B cell (primary cell): Measurements from ENCODE around the gene SPACA4. TPM values are rescaled to one million over a fixed set of nuclear protein-coding genes. Genes with fewer than 3 reads are reported as not detected.

Source experiments
- ATAC-seq: fragments of 200-7000 bp; cut with Tn5 transposase; one replicate; pipeline ENCODE4 v1.10.0; 2021; ENCODE audit warnings: low read depth, mild to moderate bottlenecking, moderate number of reproducible peaks, moderate library complexity
- CTCF ChIA-PET: fragments of 350-600 bp; sonication (Branson Sonifier 250); formaldehyde crosslinking; loops from one replicate; lab custom pipeline; 2021; ENCODE audit warnings: antibody characterized with exemption, inconsistent platforms; lab: Charles Lee
- POLR2A ChIA-PET: fragments of 350-600 bp; sonication (Branson Sonifier 250); formaldehyde crosslinking; loops from one replicate; lab custom pipeline; 2021; ENCODE audit warnings: antibody characterized with exemption; lab: Charles Lee
- DNase-seq: peaks from one replicate; pipeline ENCODE4 v3.0.0; 2013
- H2AFZ ChIP-seq: 2 replicates; pipeline ENCODE4 v1.6.1; 2012; ENCODE audit warnings: mild to moderate bottlenecking, low read depth, low read length; ENCODE audit not compliant: insufficient read depth, poor library complexity, severe bottlenecking
- H3K27ac ChIP-seq, 2 donors: 1 replicate in 1 of 2; 2 replicates in 1 of 2; pipeline ENCODE4 v1.5.1; 2012 to 2013; ENCODE audit warnings: low read length in 2 of 2, mild to moderate bottlenecking in 2 of 2, moderate library complexity in 1 of 2
- H3K27me3 ChIP-seq, 4 experiments: fragments of 200-600 bp in 1 of 4; sonication (generic) in 1 of 4; replicated peaks in 1 of 4; 1 replicate in 2 of 4; 2 replicates in 2 of 4; pipeline versions ENCODE4 v1.6.1 to v1.7.0; 2013 to 2016; ENCODE audit warnings: low read length in 3 of 4, mild to moderate bottlenecking in 2 of 4, mixed read lengths in 1 of 4, moderate library complexity in 1 of 4; ENCODE audit not compliant: insufficient read depth in 4 of 4, control insufficient read depth in 3 of 4; ENCODE audit errors: control extremely low read depth in 1 of 4
- H3K36me3 ChIP-seq, 2 experiments: replicated peaks in 1 of 2; 1 replicate in 1 of 2; 2 replicates in 1 of 2; pipeline versions ENCODE4 v1.6.1 to v1.7.1; 2013; ENCODE audit warnings: low read length in 1 of 2; ENCODE audit not compliant: insufficient read depth in 2 of 2, control insufficient read depth in 1 of 2; ENCODE audit errors: control extremely low read depth in 1 of 2, extremely low read depth in 1 of 2
- H3K4me1 ChIP-seq, 2 donors: fragments of 200-600 bp in 1 of 2; sonication (generic) in 1 of 2; 1 replicate in 1 of 2; 2 replicates in 1 of 2; pipeline versions ENCODE4 v1.5.1 to v1.6.1; 2013 to 2017; ENCODE audit warnings: low read length in 2 of 2; ENCODE audit not compliant: control insufficient read depth in 2 of 2, insufficient read depth in 2 of 2
- H3K4me2 ChIP-seq: replicated peaks from 2 replicates; pipeline ENCODE3; 2012; ENCODE audit warnings: mild to moderate bottlenecking, low read depth, low read length; ENCODE audit not compliant: poor library complexity, severe bottlenecking
- H3K4me3 ChIP-seq, 5 experiments: fragments of 200-600 bp in 1 of 5; sonication (generic) in 1 of 5; 1 replicate in 3 of 5; 2 replicates in 2 of 5; pipeline versions ENCODE4 v1.5.1 to v1.7.0; 2011 to 2016; ENCODE audit warnings: low read length in 4 of 5, mild to moderate bottlenecking in 4 of 5, low read depth in 2 of 5, control low read depth in 1 of 5, moderate library complexity in 1 of 5; ENCODE audit not compliant: insufficient read depth in 1 of 5; ENCODE audit errors: control extremely low read depth in 1 of 5, extremely low read depth in 1 of 5
- H3K79me2 ChIP-seq: fragments of 200-600 bp; sonication (generic); one replicate; pipeline ENCODE4 v1.6.0; 2016; ENCODE audit warnings: low read length; ENCODE audit not compliant: control insufficient read depth, insufficient read depth
- H3K9ac ChIP-seq: fragments of 200-600 bp; sonication (generic); 2 replicates; pipeline ENCODE4 v1.6.1; 2017; ENCODE audit warnings: mild to moderate bottlenecking, low read length, moderate library complexity
- H3K9me3 ChIP-seq, 3 donors: one replicate each; pipeline versions ENCODE4 v1.6.1 to v1.7.1; 2013; ENCODE audit warnings: low read length in 2 of 3; ENCODE audit not compliant: control insufficient read depth in 2 of 3, insufficient read depth in 1 of 3; ENCODE audit errors: control extremely low read depth in 1 of 3
- H4K20me1 ChIP-seq: 2 replicates; pipeline ENCODE4 v1.6.0; 2012; ENCODE audit warnings: mild to moderate bottlenecking, low read length; ENCODE audit not compliant: insufficient read depth, control insufficient read depth, poor library complexity, severe bottlenecking
- H3K27ac Mint-ChIP-seq: one replicate; pipeline ENCODE4 v1.8.0; 2021; ENCODE audit warnings: mixed read lengths
- H3K27me3 Mint-ChIP-seq: one replicate; pipeline ENCODE4 v1.8.0; 2021; ENCODE audit warnings: mixed read lengths
- H3K4me1 Mint-ChIP-seq: one replicate; pipeline ENCODE4 v1.8.0; 2021; ENCODE audit warnings: mixed read lengths
- H3K4me3 Mint-ChIP-seq: one replicate; pipeline ENCODE4 v1.8.0; 2021; ENCODE audit warnings: mixed read lengths
- H3K9me3 Mint-ChIP-seq: one replicate; pipeline ENCODE4 v1.8.0; 2022; ENCODE audit warnings: mixed read lengths; ENCODE audit not compliant: insufficient read depth
- CTCF ChIP-seq: fragments of 200-600 bp; IDR thresholded peaks from one replicate; pipeline ENCODE4 v1.8.0; 2022; ENCODE audit warnings: antibody characterized with exemption, mild to moderate bottlenecking
- EZH2 ChIP-seq: IDR thresholded peaks from 2 replicates; pipeline ENCODE4 v1.6.1; 2012; ENCODE audit warnings: borderline replicate concordance, low read depth, mild to moderate bottlenecking, moderate library complexity, low read length; ENCODE audit not compliant: insufficient read depth, poor library complexity, severe bottlenecking
- WGBS: methylation state at CpG from one replicate; pipeline ENCODE4 v1.1.5; 2013; ENCODE audit warnings: missing lambda C conversion rate; ENCODE audit not compliant: insufficient coverage; 5-methylcytosine and 5-hydroxymethylcytosine counted together
- intact Hi-C: fragments of 100-400 bp; cut with micrococcal nuclease; formaldehyde crosslinking; loops from one replicate; pipeline ENCODE4 v1.10.0; 2022
- polyA plus RNA-seq: library from polyadenylated mRNA; depleted of rRNA; stranded (reverse); fragments of >200 nt; gene quantifications from 2 replicates; pipeline ENCODE4 v1.2.3, GENCODE V29; 2012
- total RNA-seq, 2 donors: library from RNA; stranded (reverse); fragments of 120-200 nt in 1 of 2; gene quantifications; 1 replicate in 1 of 2; 2 replicates in 1 of 2; pipeline versions ENCODE4 v1.2.3 to v1.2.4, GENCODE V29; 2013 to 2022

Gene SPACA4
- total and polyA plus RNA-seq, 2 donors (not counting 1 experiment from before 2014, with no cell fraction given), result not detected

- Mint-ChIP-seq H3K9me3 (no peaks in the 10 kb centered on the region), H3K4me3 (peak overlapping the region; percentile 96), H3K27ac (peak overlapping the region; percentile 98), H3K27me3 (no peaks in the 10 kb centered on the region), H3K4me1 (peaks cover 49% of the 10 kb centered on the region)
- H3K79me2 ChIP-seq, result peaks cover 48% of the 10 kb centered on the region
- 1% methylated on average over 16 of the region's 25 CpGs for WGBS
- H3K27ac ChIP-seq, result peak overlapping the region; percentile 74 to 80
- no peaks in the 10 kb centered on the region for H3K36me3 ChIP-seq
- peaks cover 0 to 8% (median 0%) of the 10 kb centered on the region in 3 donors for H3K9me3 ChIP-seq
- no peaks in the 10 kb centered on the region for H4K20me1 ChIP-seq
- ATAC-seq (peak; percentile 55), DNase-seq (peak; percentile 88)
- peak overlapping the region; percentile 99 for H3K4me2 ChIP-seq
- ChIA-PET POLR2A (interaction anchor here (0.6 to 2.4 kb wide), 13 partner anchors 8 to 1198 kb away, joined by 3 to 22 read pairs (median 5); partner anchors contain the start of genes DBP, RPL18 and SPHK2), CTCF (interaction anchor here (0.7 to 3.5 kb wide), 20 partner anchors 8 to 326 kb away, joined by 3 to 51 read pairs (median 5); partner anchors contain the start of genes DBP, HSD17B14, RPL18 and SPHK2)
- H2AFZ ChIP-seq, result peak overlapping the region; percentile 97
- H3K4me3 ChIP-seq, result peak overlapping the region in 4 of 5 experiments; percentile 53 to 95 (median 76)
- intact Hi-C loops, result no loop called here
- peak overlapping the region; percentile 87 for H3K9ac ChIP-seq
- H3K27me3 ChIP-seq, result no peaks in the 10 kb centered on the region
- peaks cover 23 to 45% of the 10 kb centered on the region in 2 donors for H3K4me1 ChIP-seq
- TF ChIP-seq CTCF, result no peak
- TF ChIP-seq EZH2, result no peak
Measured at GRCh38 chr19:48644839-48645619, 38.5 kb downstream of the SPACA4 start.
